GM23338 (cell line): ENCODE measurements around the gene LRMDA. TPM values are rescaled to one million over a fixed set of nuclear protein-coding genes. Genes with fewer than 3 reads are reported as not detected.

ENCODE experiments used
- ATAC-seq: fragments of 200-7000 bp; cut with Tn5 transposase; 3 replicates; pipeline ENCODE4 v1.9.1; 2020
- DNase-seq: peaks from one replicate; pipeline ENCODE4 v3.0.0-alpha.2; 2015; ENCODE audit warnings: low spot score
- H2AFZ ChIP-seq: fragments of 200-600 bp; sonication (generic); 2 replicates; pipeline ENCODE4 v1.8.0; 2016; ENCODE audit warnings: antibody characterized with exemption, mild to moderate bottlenecking, moderate library complexity
- H3F3A ChIP-seq: fragments of 200-600 bp; sonication (generic); replicated peaks from 2 replicates; pipeline ENCODE4 v1.8.0; 2017; ENCODE audit warnings: antibody characterized with exemption, mixed run types, low read depth
- H3K27ac ChIP-seq: fragments of 200-600 bp; sonication (generic); 2 replicates; pipeline ENCODE4 v1.6.1; 2016; ENCODE audit warnings: low read depth
- H3K27me3 ChIP-seq: fragments of 200-600 bp; sonication (generic); 2 replicates; pipeline ENCODE4 v1.8.0; 2016; ENCODE audit warnings: mild to moderate bottlenecking, mixed run types, moderate library complexity; ENCODE audit not compliant: insufficient read depth
- H3K36me3 ChIP-seq: fragments of 200-600 bp; sonication (generic); 2 replicates; pipeline ENCODE4 v1.8.0; 2016; ENCODE audit warnings: mild to moderate bottlenecking; ENCODE audit not compliant: insufficient read depth
- H3K4me1 ChIP-seq: fragments of 200-600 bp; sonication (generic); 2 replicates; pipeline ENCODE4 v1.8.0; 2016; ENCODE audit warnings: mild to moderate bottlenecking, moderate library complexity; ENCODE audit not compliant: insufficient read depth
- H3K4me2 ChIP-seq: fragments of 200-600 bp; sonication (generic); 2 replicates; pipeline ENCODE4 v1.7.1; 2017; ENCODE audit warnings: mixed run types
- H3K4me3 ChIP-seq: fragments of 200-600 bp; sonication (generic); 2 replicates; pipeline ENCODE4 v1.6.1; 2016; ENCODE audit warnings: mixed run types
- H3K79me2 ChIP-seq: fragments of 200-600 bp; sonication (generic); replicated peaks from 2 replicates; pipeline ENCODE4 v1.8.0; 2017; ENCODE audit warnings: mild to moderate bottlenecking; ENCODE audit not compliant: insufficient read depth
- H3K9me2 ChIP-seq: fragments of 200-600 bp; sonication (generic); 2 replicates; pipeline ENCODE4 v1.8.0; 2017; ENCODE audit not compliant: insufficient read depth
- H4K20me1 ChIP-seq: fragments of 200-600 bp; sonication (generic); replicated peaks from 2 replicates; pipeline ENCODE4 v1.8.0; 2017; ENCODE audit warnings: mild to moderate bottlenecking; ENCODE audit not compliant: insufficient read depth
- H3K27ac Mint-ChIP-seq: 2 replicates; pipeline ENCODE4 v1.8.0; 2020; ENCODE audit warnings: inconsistent platforms, mild to moderate bottlenecking, moderate library complexity, mixed read lengths
- H3K27me3 Mint-ChIP-seq: 3 replicates; pipeline ENCODE4 v1.8.0; 2022; ENCODE audit warnings: low read depth, mild to moderate bottlenecking, moderate library complexity, mixed read lengths, inconsistent platforms; ENCODE audit not compliant: insufficient read depth, poor library complexity
- H3K36me3 Mint-ChIP-seq: 3 replicates; pipeline ENCODE4 v1.8.0; 2021; ENCODE audit warnings: low read depth, mild to moderate bottlenecking, inconsistent platforms, moderate library complexity, mixed read lengths
- H3K4me1 Mint-ChIP-seq: 3 replicates; pipeline ENCODE4 v1.8.0; 2020; ENCODE audit warnings: mild to moderate bottlenecking, inconsistent platforms, mixed read lengths
- H3K4me3 Mint-ChIP-seq: 3 replicates; pipeline ENCODE4 v1.8.0; 2021; ENCODE audit warnings: moderate library complexity, mild to moderate bottlenecking, inconsistent platforms, mixed read lengths
- H3K9me3 Mint-ChIP-seq: 3 replicates; pipeline ENCODE4 v1.8.0; 2020; ENCODE audit warnings: moderate library complexity, mild to moderate bottlenecking, inconsistent platforms, mixed read lengths
- CREB1 ChIP-seq: fragments of 250-450 bp; sonication (Bioruptor Pico); IDR thresholded peaks from 2 replicates; pipeline ENCODE4 v1.5.0; 2020; ENCODE audit warnings: low read depth, mild to moderate bottlenecking, moderate library complexity
- EZH2phosphoT487 ChIP-seq: fragments of 200-600 bp; sonication (generic); IDR thresholded peaks from one replicate; pipeline ENCODE4 v1.8.1; 2018; ENCODE audit warnings: antibody characterized with exemption; ENCODE audit not compliant: unreplicated experiment
- JUNB ChIP-seq: IDR thresholded peaks from one replicate; pipeline ENCODE4 v1.6.1; 2016; ENCODE audit warnings: antibody characterized with exemption; ENCODE audit not compliant: unreplicated experiment
- NANOG ChIP-seq: IDR thresholded peaks from 2 replicates; pipeline ENCODE4 v1.6.1; 2016; ENCODE audit warnings: antibody characterized with exemption, borderline replicate concordance
- ZNF114 ChIP-seq: fragments of 250-450 bp; sonication (Bioruptor Pico); IDR thresholded peaks from 2 replicates; pipeline ENCODE4 v1.5.0; 2020; ENCODE audit warnings: mild to moderate bottlenecking, moderate library complexity
- polyA plus RNA-seq: library from polyadenylated mRNA; unstranded; fragments of >200 nt; fragmentation: Nextera tagmentation; extraction: Ambion mirVana; gene quantifications from 2 replicates; pipeline ENCODE4 v1.2.1, GENCODE V29; 2016
- total RNA-seq: library from RNA; depleted of rRNA; stranded (reverse); fragments of >200 nt; shearing (Covaris generic); gene quantifications from 2 replicates; pipeline ENCODE4 v1.2.3, GENCODE V29; 2014
- TF ChIP-seq, protein P1 (sequence below): IDR thresholded peaks from one replicate; pipeline ENCODE4 v1.6.1; 2018; ENCODE audit warnings: antibody characterized with exemption; ENCODE audit not compliant: unreplicated experiment
- TF ChIP-seq, protein P2 (sequence below): IDR thresholded peaks from 2 replicates; pipeline ENCODE4 v1.6.1; 2016; ENCODE audit warnings: antibody characterized with exemption
- TF ChIP-seq, protein P3 (sequence below), 2 experiments: fragments of 200-600 bp in 1 of 2; sonication (generic) in 1 of 2; conservative IDR thresholded peaks; 2 replicates each; pipeline versions ENCODE4 v1.5.1 to v1.6.1; 2016 to 2017; ENCODE audit warnings: antibody characterized with exemption in 2 of 2, low read depth in 2 of 2, mild to moderate bottlenecking in 2 of 2, moderate library complexity in 1 of 2

The LRMDA gene
- total and polyA plus RNA-seq, 2 experiments from 2014 or later: 0.90 to 1.8 TPM

DNA sequence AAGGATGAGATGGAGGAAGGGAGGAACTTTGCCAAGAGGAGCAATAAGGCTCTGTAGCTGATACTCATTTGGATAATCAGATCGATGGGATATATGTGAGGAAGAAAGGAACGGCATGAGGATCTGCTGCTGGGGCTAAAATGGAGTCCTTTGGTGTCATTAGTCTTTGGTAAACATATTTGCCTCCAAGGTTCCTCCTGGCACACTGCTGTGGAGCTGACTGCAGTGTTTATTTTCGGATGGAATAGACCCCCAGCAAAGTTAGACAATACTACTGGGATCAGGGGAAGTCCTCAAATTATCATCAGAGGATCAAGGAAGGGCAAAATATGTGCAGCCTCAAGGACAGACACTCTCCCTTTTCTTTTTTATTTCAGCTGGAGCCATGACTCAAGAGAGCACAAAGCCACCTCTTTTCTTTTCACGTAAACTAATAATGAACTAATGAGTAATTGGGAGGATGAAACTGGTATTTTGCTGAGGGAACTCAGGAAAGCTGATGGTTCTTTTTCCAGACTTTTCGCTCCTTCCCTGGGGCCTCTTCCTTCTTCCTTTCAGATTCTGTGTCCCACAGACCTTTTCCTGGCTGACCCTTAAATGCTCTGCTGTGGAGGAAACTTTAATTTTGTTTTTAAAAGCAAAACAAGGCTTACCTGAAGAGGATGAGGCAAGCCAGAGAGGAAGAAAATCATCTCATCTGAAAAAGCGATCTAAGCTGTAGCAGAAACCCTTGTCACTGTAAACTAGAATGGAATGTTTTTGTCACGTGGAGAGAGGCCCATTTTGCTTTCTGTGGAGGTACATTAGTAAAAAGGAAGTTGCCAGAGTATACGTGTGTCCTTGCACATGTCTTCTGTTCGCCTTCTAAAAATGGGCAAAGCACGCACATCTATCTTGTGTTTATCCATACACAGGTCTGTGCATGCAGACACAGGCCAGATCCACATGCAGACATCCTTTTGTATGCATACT lies 33.3 kb downstream of the LRMDA start:
- DNase-seq (no peak), ATAC-seq (no peak)
- H3K36me3 Mint-ChIP-seq: no peaks in the 10 kb centered on the region
- no peaks in the 10 kb centered on the region for H3K9me3 Mint-ChIP-seq
- Histone ChIP-seq H3K36me3 (no peaks in the 10 kb centered on the region), H3K4me2 (no peak overlapping the region), H3K9me2 (0 out of 2 replicates have a peak, but pooled peaks cover 4% of the 10 kb centered on the region), H3K27me3 (0 out of 2 replicates have a peak, but pooled peaks cover 3% of the 10 kb centered on the region), H2AFZ (peak overlapping the region; percentile 19), H3K4me3 (no peak overlapping the region), H3F3A (0 out of 2 replicates have a peak, but pooled peaks cover 7% of the 10 kb centered on the region), H4K20me1 (no peaks in the 10 kb centered on the region), H3K4me1 (peaks cover 38% of the 10 kb centered on the region), H3K27ac (no peak overlapping the region), H3K79me2 (no peaks in the 10 kb centered on the region)
- no peak overlapping the region for H3K4me3 Mint-ChIP-seq
- peaks cover 47% of the 10 kb centered on the region for H3K4me1 Mint-ChIP-seq
- no peak overlapping the region for H3K27ac Mint-ChIP-seq
- TF ChIP-seq ZNF114 (CRISPR knock-in tag) (no peak), JUNB (no peak), CREB1 (CRISPR knock-in tag) (no peak), NANOG (no peak), EZH2phosphoT487 (no peak)
- TF ChIP-seq, protein P1, sequence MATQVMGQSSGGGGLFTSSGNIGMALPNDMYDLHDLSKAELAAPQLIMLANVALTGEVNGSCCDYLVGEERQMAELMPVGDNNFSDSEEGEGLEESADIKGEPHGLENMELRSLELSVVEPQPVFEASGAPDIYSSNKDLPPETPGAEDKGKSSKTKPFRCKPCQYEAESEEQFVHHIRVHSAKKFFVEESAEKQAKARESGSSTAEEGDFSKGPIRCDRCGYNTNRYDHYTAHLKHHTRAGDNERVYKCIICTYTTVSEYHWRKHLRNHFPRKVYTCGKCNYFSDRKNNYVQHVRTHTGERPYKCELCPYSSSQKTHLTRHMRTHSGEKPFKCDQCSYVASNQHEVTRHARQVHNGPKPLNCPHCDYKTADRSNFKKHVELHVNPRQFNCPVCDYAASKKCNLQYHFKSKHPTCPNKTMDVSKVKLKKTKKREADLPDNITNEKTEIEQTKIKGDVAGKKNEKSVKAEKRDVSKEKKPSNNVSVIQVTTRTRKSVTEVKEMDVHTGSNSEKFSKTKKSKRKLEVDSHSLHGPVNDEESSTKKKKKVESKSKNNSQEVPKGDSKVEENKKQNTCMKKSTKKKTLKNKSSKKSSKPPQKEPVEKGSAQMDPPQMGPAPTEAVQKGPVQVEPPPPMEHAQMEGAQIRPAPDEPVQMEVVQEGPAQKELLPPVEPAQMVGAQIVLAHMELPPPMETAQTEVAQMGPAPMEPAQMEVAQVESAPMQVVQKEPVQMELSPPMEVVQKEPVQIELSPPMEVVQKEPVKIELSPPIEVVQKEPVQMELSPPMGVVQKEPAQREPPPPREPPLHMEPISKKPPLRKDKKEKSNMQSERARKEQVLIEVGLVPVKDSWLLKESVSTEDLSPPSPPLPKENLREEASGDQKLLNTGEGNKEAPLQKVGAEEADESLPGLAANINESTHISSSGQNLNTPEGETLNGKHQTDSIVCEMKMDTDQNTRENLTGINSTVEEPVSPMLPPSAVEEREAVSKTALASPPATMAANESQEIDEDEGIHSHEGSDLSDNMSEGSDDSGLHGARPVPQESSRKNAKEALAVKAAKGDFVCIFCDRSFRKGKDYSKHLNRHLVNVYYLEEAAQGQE: no peak
- TF ChIP-seq, protein P2, sequence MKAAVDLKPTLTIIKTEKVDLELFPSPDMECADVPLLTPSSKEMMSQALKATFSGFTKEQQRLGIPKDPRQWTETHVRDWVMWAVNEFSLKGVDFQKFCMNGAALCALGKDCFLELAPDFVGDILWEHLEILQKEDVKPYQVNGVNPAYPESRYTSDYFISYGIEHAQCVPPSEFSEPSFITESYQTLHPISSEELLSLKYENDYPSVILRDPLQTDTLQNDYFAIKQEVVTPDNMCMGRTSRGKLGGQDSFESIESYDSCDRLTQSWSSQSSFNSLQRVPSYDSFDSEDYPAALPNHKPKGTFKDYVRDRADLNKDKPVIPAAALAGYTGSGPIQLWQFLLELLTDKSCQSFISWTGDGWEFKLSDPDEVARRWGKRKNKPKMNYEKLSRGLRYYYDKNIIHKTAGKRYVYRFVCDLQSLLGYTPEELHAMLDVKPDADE: no peak
- H3K27me3 Mint-ChIP-seq: peaks cover 18% of the 10 kb centered on the region

DNA sequence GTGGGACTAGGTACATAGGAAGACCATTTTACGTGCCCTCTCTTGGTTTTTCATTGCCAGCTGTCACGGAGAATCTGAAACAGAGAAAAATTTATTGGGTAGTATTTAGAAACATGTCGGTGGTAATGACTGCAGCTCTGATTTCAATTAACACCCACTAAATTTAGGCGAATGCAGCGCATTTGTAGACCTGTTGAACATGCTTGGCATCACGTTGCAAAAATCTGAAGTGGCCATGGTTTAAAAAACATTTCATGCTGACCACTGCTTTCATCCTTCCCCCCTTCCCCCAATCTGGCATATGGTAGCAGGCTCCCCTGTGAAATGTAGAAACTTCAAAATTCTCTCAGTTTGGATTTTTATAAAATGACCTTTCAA lies 34.0 kb downstream of the LRMDA start:
- no peaks in the 10 kb centered on the region for H4K20me1 ChIP-seq
- no peak overlapping the region for H3K27ac ChIP-seq
- 0 out of 2 replicates have a peak, but pooled peaks cover 4% of the 10 kb centered on the region for H3K9me2 ChIP-seq
- Mint-ChIP-seq H3K27ac (no peak overlapping the region), H3K36me3 (no peaks in the 10 kb centered on the region), H3K27me3 (peaks cover 18% of the 10 kb centered on the region), H3K4me1 (peaks cover 47% of the 10 kb centered on the region), H3K4me3 (no peak overlapping the region), H3K9me3 (no peaks in the 10 kb centered on the region)
- DNase-seq: no peak
- no peak overlapping the region for H3K4me3 ChIP-seq
- no peaks in the 10 kb centered on the region for H3K36me3 ChIP-seq
- H3K4me1 ChIP-seq: peaks cover 38% of the 10 kb centered on the region
- H3F3A ChIP-seq: 0 out of 2 replicates have a peak, but pooled peaks cover 7% of the 10 kb centered on the region
- no peak overlapping the region for H2AFZ ChIP-seq
- H3K27me3 ChIP-seq: 0 out of 2 replicates have a peak, but pooled peaks cover 3% of the 10 kb centered on the region
- H3K4me2 ChIP-seq: no peak overlapping the region
- TF ChIP-seq, protein P3, sequence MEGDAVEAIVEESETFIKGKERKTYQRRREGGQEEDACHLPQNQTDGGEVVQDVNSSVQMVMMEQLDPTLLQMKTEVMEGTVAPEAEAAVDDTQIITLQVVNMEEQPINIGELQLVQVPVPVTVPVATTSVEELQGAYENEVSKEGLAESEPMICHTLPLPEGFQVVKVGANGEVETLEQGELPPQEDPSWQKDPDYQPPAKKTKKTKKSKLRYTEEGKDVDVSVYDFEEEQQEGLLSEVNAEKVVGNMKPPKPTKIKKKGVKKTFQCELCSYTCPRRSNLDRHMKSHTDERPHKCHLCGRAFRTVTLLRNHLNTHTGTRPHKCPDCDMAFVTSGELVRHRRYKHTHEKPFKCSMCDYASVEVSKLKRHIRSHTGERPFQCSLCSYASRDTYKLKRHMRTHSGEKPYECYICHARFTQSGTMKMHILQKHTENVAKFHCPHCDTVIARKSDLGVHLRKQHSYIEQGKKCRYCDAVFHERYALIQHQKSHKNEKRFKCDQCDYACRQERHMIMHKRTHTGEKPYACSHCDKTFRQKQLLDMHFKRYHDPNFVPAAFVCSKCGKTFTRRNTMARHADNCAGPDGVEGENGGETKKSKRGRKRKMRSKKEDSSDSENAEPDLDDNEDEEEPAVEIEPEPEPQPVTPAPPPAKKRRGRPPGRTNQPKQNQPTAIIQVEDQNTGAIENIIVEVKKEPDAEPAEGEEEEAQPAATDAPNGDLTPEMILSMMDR (conservative IDR thresholded peaks at IDR 0.05; ENCODE audit: low read depth in 2 of 2): no peak
- TF ChIP-seq NANOG: no peak
- no peak for ATAC-seq
- no peaks in the 10 kb centered on the region for H3K79me2 ChIP-seq
